HepG2 (cell line): Measurements from ENCODE around the gene ARHGEF3. TPM values are rescaled to one million over a fixed set of nuclear protein-coding genes. Genes with fewer than 3 reads are reported as not detected.

Source experiments
- ATAC-seq: fragments of 200-7000 bp; cut with Tn5 transposase; 3 replicates; pipeline ENCODE4 v1.9.1; 2020; ENCODE audit warnings: mild to moderate bottlenecking, moderate library complexity
- BruUV-seq: library from RNA; stranded (reverse); fragments of 400-500 nt; replicated peaks from 2 replicates; lab custom pipeline; 2021; lab: Mats Ljungman, UMichigan
- CTCF ChIA-PET: fragments of 300-600 bp; formaldehyde crosslinking; extraction: SDS; loops from one replicate; lab custom pipeline; 2021; ENCODE audit warnings: low total read pairs, inconsistent platforms, low intra/inter-chr PET ratio; lab: Yijun Ruan, JAX
- POLR2A ChIA-PET: fragments of 350-600 bp; sonication (Branson Sonifier 250); formaldehyde crosslinking; loops from one replicate; lab custom pipeline; 2020; ENCODE audit warnings: antibody characterized with exemption, inconsistent platforms; lab: Yijun Ruan, JAX
- DNase-seq: peaks from one replicate; pipeline ENCODE4 v3.0.0-alpha.2; 2015; ENCODE audit warnings: low spot score
- FAIRE-seq: peaks from 3 replicates; lab custom pipeline; 2011; peaks lifted over from hg19 to GRCh38; lab: Jason Lieb, UNC
- H2AFZ ChIP-seq: one replicate; pipeline ENCODE4 v1.6.1; 2011; ENCODE audit warnings: low read length, inconsistent platforms
- H3K27ac ChIP-seq: fragments of 300-600 bp; 3 replicates; pipeline ENCODE4 v1.8.0; 2011; ENCODE audit warnings: mixed run types, mild to moderate bottlenecking, mixed read lengths, low read length, inconsistent platforms; ENCODE audit not compliant: insufficient read depth; ENCODE audit errors: extremely low read length
- H3K27me3 ChIP-seq, 2 experiments: fragments of 200-600 bp in 1 of 2; 2 replicates in 1 of 2; 3 replicates in 1 of 2; pipeline versions ENCODE4 v1.6.0 to v1.8.0; 2011; ENCODE audit warnings: low read length in 2 of 2, mild to moderate bottlenecking in 2 of 2, moderate library complexity in 2 of 2, inconsistent platforms in 1 of 2; ENCODE audit not compliant: insufficient read depth in 2 of 2, control insufficient read depth in 1 of 2
- H3K36me3 ChIP-seq, 2 experiments: fragments of 200-600 bp in 1 of 2; replicated peaks in 1 of 2; 2 replicates in 1 of 2; 3 replicates in 1 of 2; pipeline versions ENCODE4 v1.5.1 to v1.8.0; 2011; ENCODE audit warnings: low read length in 2 of 2, inconsistent platforms in 1 of 2; ENCODE audit not compliant: insufficient read depth in 2 of 2, control insufficient read depth in 1 of 2
- H3K4me1 ChIP-seq: 2 replicates; pipeline ENCODE4 v1.5.1; 2012; ENCODE audit warnings: low read length, inconsistent platforms; ENCODE audit not compliant: insufficient read depth
- H3K4me2 ChIP-seq: 2 replicates; pipeline ENCODE4 v1.6.0; 2011; ENCODE audit warnings: low read depth, low read length, inconsistent platforms
- H3K4me3 ChIP-seq, 3 experiments: fragments of 200-600 bp in 1 of 3; sonication (generic), shearing (Covaris generic) in 1 of 3; replicated peaks in 1 of 3; 2 replicates each; pipeline ENCODE4 v1.5.1; 2011 to 2016; ENCODE audit warnings: low read length in 3 of 3, inconsistent platforms in 2 of 3, low read depth in 2 of 3, mild to moderate bottlenecking in 2 of 3, control low read depth in 1 of 3, mixed read lengths in 1 of 3; ENCODE audit not compliant: insufficient read depth in 1 of 3
- H3K79me2 ChIP-seq: one replicate; pipeline ENCODE4 v1.6.1; 2011; ENCODE audit warnings: low read length, inconsistent platforms; ENCODE audit not compliant: insufficient read depth
- H3K9ac ChIP-seq: 2 replicates; pipeline ENCODE4 v1.6.0; 2011; ENCODE audit warnings: mild to moderate bottlenecking, low read depth, low read length, inconsistent platforms; ENCODE audit not compliant: insufficient read depth
- H3K9me3 ChIP-seq: 2 replicates; pipeline ENCODE4 v1.5.1; 2012; ENCODE audit warnings: mild to moderate bottlenecking, low read length
- H4K20me1 ChIP-seq: 2 replicates; pipeline ENCODE4 v1.6.0; 2011; ENCODE audit warnings: inconsistent platforms, mild to moderate bottlenecking, low read length, moderate library complexity; ENCODE audit not compliant: insufficient read depth
- CTCF ChIP-seq: sonication (generic); formaldehyde crosslinking; IDR thresholded peaks from 2 replicates; pipeline ENCODE4 v1.5.0; 2020; ENCODE audit warnings: mild to moderate bottlenecking, missing genetic modification reagents, moderate library complexity
- DNMT3B ChIP-seq: conservative IDR thresholded peaks from 2 replicates; pipeline ENCODE4 v1.6.1; 2016; ENCODE audit warnings: missing biosample characterization, control low read depth
- FOSL2 ChIP-seq: sonication (generic); formaldehyde crosslinking; IDR thresholded peaks from 2 replicates; pipeline ENCODE4 v1.4.0; 2020; ENCODE audit warnings: missing genetic modification reagents
- MIXL1 ChIP-seq: IDR thresholded peaks from 2 replicates; pipeline ENCODE4 v1.6.1; 2016
- ZNF12 ChIP-seq: sonication (generic); formaldehyde crosslinking; IDR thresholded peaks from 2 replicates; pipeline ENCODE4 v1.5.0; 2020; ENCODE audit warnings: missing genetic modification reagents
- ZNF720 ChIP-seq: sonication (generic); formaldehyde crosslinking; IDR thresholded peaks from 2 replicates; pipeline ENCODE4 v1.4.0; 2020; ENCODE audit warnings: missing genetic modification reagents
- ZNF747 ChIP-seq: sonication (generic); formaldehyde crosslinking; IDR thresholded peaks from 2 replicates; pipeline ENCODE4 v1.8.1; 2023; ENCODE audit warnings: missing genetic modification reagents, mild to moderate bottlenecking, borderline replicate concordance
- ZNF792 ChIP-seq: IDR thresholded peaks from 2 replicates; pipeline ENCODE4 v1.6.1; 2016
- ZZZ3 ChIP-seq: sonication (generic); formaldehyde crosslinking; IDR thresholded peaks from 2 replicates; pipeline ENCODE4 v1.4.0; 2020; ENCODE audit warnings: missing genetic modification reagents, mild to moderate bottlenecking, borderline replicate concordance
- WGBS: methylation state at CpG from one replicate; pipeline ENCODE4 v1.1.6; 2017; ENCODE audit warnings: low lambda C conversion rate; 5-methylcytosine and 5-hydroxymethylcytosine counted together
- in situ Hi-C: cut with HindIII; loops from 2 replicates; pipeline ENCODE4 v1.10.0; 2017; ENCODE audit warnings: low pct_unique_long_range_greater_than_20kb; ENCODE audit not compliant: extremely low pct_ligation_motif_present
- intact Hi-C: fragments of 100-400 bp; cut with micrococcal nuclease; formaldehyde crosslinking; loops from one replicate; pipeline ENCODE4 v1.10.0; 2022; ENCODE audit not compliant: unreplicated experiment
- polyA plus RNA-seq, 8 experiments: library from polyadenylated mRNA; depleted of rRNA in 3 of 8; stranded (reverse) in 7 of 8; unstranded in 1 of 8; fragments of >200 nt; fragmentation: Illumina TruSeq in 4 of 8; extraction: Trizol in 4 of 8; gene quantifications; 2 replicates each; pipeline versions ENCODE4 v1.2.1 to v1.2.3, GENCODE V29; 2011 to 2016; ENCODE audit warnings: low read depth in 4 of 8, missing spikeins in 1 of 8, mixed read lengths in 1 of 8; ENCODE audit not compliant: insufficient read depth in 1 of 8
- total RNA-seq, 5 experiments: library from RNA; depleted of rRNA; stranded (reverse); fragments of >200 nt; fragmentation: Illumina TruSeq; extraction: Trizol; gene quantifications; 2 replicates each; pipeline ENCODE4 v1.2.3, GENCODE V29; 2016; ENCODE audit warnings: low read depth in 1 of 5
- TF ChIP-seq, protein P1 (sequence below): sonication (generic); formaldehyde crosslinking; IDR thresholded peaks from 2 replicates; pipeline ENCODE4 v1.4.0; 2020; ENCODE audit warnings: mild to moderate bottlenecking, missing genetic modification reagents, borderline replicate concordance
- TF ChIP-seq, protein P2 (sequence below): sonication (generic); formaldehyde crosslinking; IDR thresholded peaks from 2 replicates; pipeline ENCODE4 v1.5.1; 2020; ENCODE audit warnings: missing genetic modification reagents, mild to moderate bottlenecking, borderline replicate concordance

ARHGEF3 gene
- total and polyA plus RNA-seq, 2 of the 13 experiments (the other 11 are each of a cell fraction or from before 2014, with no cell fraction given), result 14.8 to 23.1 TPM

DNA sequence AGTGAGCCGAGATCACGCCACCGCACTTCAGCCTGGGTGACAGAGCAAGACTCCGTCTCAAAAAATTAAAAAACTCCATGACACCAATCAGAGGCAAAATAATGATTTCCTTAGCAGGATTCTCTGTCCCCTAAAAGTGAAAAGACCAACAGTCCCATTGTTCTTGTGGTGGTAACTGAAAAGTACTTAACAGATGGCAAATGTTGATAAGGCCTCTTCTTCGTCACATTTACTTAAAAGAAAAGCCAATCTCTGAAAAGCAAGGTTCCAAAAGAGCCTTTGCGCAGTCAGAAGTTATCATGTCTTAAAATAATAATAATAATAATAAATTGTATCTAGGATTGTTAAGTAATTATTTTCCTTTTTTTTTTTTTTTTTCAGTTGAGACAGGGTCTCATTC lies 62.7 kb downstream of the ARHGEF3 start (continued):
- TF ChIP-seq, protein P1, sequence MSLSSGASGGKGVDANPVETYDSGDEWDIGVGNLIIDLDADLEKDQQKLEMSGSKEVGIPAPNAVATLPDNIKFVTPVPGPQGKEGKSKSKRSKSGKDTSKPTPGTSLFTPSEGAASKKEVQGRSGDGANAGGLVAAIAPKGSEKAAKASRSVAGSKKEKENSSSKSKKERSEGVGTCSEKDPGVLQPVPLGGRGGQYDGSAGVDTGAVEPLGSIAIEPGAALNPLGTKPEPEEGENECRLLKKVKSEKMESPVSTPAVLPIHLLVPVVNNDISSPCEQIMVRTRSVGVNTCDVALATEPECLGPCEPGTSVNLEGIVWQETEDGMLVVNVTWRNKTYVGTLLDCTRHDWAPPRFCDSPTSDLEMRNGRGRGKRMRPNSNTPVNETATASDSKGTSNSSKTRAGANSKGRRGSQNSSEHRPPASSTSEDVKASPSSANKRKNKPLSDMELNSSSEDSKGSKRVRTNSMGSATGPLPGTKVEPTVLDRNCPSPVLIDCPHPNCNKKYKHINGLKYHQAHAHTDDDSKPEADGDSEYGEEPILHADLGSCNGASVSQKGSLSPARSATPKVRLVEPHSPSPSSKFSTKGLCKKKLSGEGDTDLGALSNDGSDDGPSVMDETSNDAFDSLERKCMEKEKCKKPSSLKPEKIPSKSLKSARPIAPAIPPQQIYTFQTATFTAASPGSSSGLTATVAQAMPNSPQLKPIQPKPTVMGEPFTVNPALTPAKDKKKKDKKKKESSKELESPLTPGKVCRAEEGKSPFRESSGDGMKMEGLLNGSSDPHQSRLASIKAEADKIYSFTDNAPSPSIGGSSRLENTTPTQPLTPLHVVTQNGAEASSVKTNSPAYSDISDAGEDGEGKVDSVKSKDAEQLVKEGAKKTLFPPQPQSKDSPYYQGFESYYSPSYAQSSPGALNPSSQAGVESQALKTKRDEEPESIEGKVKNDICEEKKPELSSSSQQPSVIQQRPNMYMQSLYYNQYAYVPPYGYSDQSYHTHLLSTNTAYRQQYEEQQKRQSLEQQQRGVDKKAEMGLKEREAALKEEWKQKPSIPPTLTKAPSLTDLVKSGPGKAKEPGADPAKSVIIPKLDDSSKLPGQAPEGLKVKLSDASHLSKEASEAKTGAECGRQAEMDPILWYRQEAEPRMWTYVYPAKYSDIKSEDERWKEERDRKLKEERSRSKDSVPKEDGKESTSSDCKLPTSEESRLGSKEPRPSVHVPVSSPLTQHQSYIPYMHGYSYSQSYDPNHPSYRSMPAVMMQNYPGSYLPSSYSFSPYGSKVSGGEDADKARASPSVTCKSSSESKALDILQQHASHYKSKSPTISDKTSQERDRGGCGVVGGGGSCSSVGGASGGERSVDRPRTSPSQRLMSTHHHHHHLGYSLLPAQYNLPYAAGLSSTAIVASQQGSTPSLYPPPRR (CRISPR knock-in tag), result no peak
- TF ChIP-seq ZNF747 (CRISPR knock-in tag) (no peak), ZNF12 (CRISPR knock-in tag) (no peak), CTCF (CRISPR knock-in tag) (no peak), DNMT3B (no peak), ZNF792 (CRISPR knock-in tag) (no peak), FOSL2 (no peak), MIXL1 (no peak)
- TF ChIP-seq, all 625 proteins: peak for 0

DNA sequence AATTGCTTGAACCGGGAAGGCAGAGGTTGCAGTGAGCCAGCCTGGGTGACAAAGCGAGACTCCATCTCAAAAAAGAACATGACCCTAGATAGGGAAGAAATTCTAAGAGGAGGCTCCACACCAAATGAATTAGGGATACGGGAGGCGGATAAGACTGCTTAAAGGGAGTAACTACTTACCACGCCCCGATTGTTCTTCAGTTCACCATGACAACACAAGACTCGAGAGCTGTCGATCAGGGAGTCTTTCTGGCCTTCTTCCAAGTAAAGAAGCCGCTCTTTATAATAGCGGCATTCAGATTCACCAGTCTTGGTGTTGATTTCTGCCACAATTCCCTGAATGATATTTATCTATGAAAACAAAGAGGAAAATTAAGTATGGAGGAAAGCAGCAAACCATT lies 64.7 kb downstream of the ARHGEF3 start:
- Histone ChIP-seq H4K20me1 (no peaks in the 10 kb centered on the region), H2AFZ (no peak overlapping the region), H3K27me3 (no peaks in the 10 kb centered on the region), H3K4me2 (no peak overlapping the region), H3K27ac (no peak overlapping the region), H3K79me2 (no peaks in the 10 kb centered on the region), H3K9ac (no peak overlapping the region), H3K36me3 (peaks cover 11 to 26% of the 10 kb centered on the region in 2 experiments), H3K4me3 (no peak overlapping the region), H3K4me1 (no peaks in the 10 kb centered on the region), H3K9me3 (no peaks in the 10 kb centered on the region)
- ATAC-seq, result no peak
- ChIA-PET CTCF (no interaction called here), POLR2A (no interaction called here)
- no peak for FAIRE-seq
- in situ Hi-C loops, result no loop called here
- no peak for DNase-seq
- 98% methylated on average over 10 of the region's 10 CpGs for WGBS
- no TSS peak for BruUV-seq
- intact Hi-C loops, result no loop called here
- TF ChIP-seq, protein P2, sequence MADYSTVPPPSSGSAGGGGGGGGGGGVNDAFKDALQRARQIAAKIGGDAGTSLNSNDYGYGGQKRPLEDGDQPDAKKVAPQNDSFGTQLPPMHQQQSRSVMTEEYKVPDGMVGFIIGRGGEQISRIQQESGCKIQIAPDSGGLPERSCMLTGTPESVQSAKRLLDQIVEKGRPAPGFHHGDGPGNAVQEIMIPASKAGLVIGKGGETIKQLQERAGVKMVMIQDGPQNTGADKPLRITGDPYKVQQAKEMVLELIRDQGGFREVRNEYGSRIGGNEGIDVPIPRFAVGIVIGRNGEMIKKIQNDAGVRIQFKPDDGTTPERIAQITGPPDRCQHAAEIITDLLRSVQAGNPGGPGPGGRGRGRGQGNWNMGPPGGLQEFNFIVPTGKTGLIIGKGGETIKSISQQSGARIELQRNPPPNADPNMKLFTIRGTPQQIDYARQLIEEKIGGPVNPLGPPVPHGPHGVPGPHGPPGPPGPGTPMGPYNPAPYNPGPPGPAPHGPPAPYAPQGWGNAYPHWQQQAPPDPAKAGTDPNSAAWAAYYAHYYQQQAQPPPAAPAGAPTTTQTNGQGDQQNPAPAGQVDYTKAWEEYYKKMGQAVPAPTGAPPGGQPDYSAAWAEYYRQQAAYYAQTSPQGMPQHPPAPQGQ, result no peak
- TF ChIP-seq ZZZ3 (CRISPR knock-in tag) (no peak), ZNF720 (CRISPR knock-in tag) (no peak)
